ENCODE results near the gene TEKT3.

TEKT3 gene

GRCh38 chr17:15266325-15267125, 74.9 kb downstream of the TEKT3 start:
- DNase-seq (ENCODE audit: low read depth in 2 of 2): no peak

DNA sequence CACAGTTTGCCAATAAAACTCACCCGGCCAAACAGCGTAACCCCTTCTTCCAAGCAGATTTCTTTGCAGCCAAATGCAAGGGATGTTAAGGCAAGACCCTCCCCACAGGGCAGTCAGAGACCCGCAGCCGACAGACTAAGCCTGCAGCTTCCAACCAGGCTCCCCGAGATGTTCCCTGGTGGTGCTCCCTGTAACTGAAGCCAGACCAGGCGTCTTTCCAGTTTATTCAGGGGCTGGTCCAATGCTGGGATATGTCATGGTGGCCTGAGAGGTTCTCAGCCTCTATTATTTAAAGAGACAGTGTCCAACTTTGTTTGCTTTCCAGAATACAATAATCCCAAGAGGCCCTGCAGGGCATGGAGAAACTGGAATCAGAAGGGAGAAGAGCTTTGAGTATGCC, 76.3 kb downstream of the TEKT3 start, which contains the start of gene PMP22:
Gene PMP22 (minus strand): TSS at position 196 of the 400 bp plus-strand sequence. CDS start 4,599 bp downstream, outside the sequence.
- no peak for DNase-seq (ENCODE audit: low read depth in 2 of 2)

- no peak for DNase-seq (ENCODE audit: low read depth in 2 of 2)
Measured at GRCh38 chr17:15264542-15264941, 76.9 kb downstream of the TEKT3 start.

GRCh38 chr17:15263680-15264079, 77.7 kb downstream of the TEKT3 start:
- no peak for DNase-seq (ENCODE audit: low read depth in 2 of 2)

GRCh38 chr17:15263206-15263579, 78.2 kb downstream of the TEKT3 start:
- peak; percentile 49 to 56 for DNase-seq (ENCODE audit: low read depth in 2 of 2)

GRCh38 chr17:15262291-15263205, 78.8 kb downstream of the TEKT3 start:
- DNase-seq (ENCODE audit: low read depth in 2 of 2): peak; percentile 64 to 66

DNA sequence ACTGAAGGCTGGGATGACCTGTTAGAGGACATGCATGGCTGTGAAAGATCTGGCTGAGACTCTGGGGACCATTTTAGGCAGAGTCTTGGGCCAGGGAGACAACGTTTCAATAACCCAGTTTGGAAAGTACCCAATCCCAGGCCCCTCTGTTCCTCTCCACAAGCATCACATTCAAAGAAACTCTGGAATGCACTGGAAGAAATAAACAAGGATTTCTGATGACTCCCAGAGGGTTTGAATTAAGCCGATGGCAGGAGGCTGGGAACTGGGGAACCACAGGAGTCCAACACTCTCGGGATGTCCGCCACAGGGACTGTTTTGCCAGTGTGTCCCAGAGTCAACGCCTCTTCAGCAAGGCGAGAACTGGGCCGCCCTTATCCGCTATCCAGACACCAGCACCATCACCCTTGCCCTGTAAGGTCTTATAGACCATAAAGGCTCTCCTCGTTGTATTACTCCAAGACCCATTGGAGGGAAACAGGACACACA, 79.6 kb downstream of the TEKT3 start:
- no peak for DNase-seq (ENCODE audit: low read depth in 2 of 2)

GRCh38 chr17:15261258-15261801, 80.1 kb downstream of the TEKT3 start:
- DNase-seq (ENCODE audit: low read depth in 2 of 2): no peak

DNA sequence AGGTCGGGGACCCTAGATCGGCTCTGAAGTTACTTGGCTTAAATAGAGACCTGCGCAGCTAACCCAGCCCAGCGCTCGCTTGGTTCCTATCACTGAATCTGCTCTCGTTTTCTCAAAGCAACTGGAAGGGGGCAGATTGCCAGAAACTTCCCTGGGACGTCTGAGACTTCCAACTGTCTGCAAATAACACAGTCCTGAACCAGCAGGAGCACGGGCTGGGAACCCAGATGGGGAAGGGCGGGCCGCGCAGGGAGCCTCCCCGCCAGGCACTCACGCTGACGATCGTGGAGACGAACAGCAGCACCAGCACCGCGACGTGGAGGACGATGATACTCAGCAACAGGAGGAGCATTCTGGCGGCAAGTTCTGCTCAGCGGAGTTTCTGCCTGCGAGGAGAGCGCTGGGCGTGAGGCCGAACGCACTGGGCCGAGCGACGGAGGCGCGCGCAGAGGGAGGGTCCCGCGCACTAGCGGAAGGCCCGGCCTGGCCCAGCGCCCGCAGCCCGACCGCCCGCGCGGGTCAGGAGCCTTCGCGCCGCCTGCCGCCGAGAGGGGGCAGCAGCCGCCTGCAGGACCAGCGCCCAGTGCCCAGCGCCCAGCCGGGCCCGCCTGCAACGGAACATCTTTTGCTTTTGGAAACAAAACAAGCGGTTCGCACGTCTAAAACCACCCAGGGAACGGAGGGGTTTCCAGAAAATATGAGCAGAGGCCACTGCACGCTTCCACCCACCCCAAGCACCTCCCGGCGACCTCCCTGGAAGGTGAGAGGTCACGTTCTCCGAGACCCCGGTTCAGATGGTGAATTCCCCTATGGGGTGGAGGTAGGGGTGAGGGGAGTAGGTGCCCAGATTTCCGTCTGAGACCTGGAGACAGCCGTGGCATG, 80.8 kb downstream of the TEKT3 start:
- DNase-seq (ENCODE audit: low read depth in 2 of 2): peak; percentile 82 to 85

DNA sequence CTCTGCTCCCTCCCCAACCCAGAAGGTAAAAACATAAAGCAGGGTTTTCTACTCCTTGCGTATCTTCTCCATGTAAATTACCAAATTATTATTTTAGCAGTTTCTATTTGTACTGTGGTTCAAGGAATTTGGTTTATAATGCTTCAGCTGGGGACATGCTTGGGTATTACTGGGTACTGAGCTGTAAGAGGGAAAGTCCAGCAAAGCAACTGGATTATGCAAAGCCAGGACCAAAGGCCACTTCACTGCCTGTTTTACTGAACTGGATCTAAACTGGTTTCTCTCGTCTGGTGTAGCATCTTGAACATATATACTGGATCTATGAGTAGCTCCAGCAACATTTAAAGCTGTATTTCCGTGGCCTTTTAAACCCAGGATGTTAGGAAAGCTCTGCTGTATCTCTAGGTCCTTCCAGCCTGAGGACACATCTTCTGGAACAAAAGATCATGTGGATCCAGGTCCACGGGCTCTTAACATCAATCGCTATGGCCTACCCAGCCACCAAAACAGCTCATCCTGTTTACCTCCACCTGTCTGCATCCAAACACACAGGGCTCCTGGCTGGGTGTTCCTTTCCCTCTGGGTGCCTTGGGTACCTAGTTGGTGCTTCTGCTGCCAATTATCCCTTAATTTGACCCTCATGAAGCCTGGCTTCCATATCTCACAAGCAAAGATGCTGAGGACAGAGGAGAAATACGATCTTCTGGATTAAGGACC, 83.4 kb downstream of the TEKT3 start:
- no peak for DNase-seq (ENCODE audit: low read depth in 2 of 2)

DNA sequence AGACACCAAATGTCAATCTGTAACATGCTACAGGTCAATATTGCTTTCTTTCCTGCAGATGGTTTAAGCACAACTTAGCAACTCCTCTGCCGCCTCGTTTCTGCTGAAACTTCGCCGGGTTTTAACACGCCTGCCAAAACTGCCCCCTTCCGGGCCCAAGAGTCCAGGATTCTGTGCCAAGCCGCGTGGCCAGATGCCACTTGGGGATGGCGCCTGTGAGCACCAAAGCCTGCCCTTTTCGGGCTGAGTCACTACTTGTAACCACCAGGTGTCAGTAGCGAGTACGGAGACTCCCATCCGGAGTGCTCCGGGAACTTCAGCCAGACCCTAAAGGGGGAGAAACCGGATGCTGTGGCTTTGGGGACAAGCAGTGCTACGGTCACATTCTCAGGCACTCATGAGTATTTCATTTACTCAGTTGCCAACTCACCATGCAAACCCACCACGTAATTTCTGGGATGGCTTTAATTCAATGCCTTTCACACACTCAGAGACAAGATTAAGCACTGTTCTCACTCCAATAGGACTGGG, 84.1 kb downstream of the TEKT3 start:
- no peak for DNase-seq (ENCODE audit: low read depth in 2 of 2)

- DNase-seq (ENCODE audit: low read depth in 2 of 2): no peak
Measured at GRCh38 chr17:15256689-15257088, 84.7 kb downstream of the TEKT3 start.

DNA sequence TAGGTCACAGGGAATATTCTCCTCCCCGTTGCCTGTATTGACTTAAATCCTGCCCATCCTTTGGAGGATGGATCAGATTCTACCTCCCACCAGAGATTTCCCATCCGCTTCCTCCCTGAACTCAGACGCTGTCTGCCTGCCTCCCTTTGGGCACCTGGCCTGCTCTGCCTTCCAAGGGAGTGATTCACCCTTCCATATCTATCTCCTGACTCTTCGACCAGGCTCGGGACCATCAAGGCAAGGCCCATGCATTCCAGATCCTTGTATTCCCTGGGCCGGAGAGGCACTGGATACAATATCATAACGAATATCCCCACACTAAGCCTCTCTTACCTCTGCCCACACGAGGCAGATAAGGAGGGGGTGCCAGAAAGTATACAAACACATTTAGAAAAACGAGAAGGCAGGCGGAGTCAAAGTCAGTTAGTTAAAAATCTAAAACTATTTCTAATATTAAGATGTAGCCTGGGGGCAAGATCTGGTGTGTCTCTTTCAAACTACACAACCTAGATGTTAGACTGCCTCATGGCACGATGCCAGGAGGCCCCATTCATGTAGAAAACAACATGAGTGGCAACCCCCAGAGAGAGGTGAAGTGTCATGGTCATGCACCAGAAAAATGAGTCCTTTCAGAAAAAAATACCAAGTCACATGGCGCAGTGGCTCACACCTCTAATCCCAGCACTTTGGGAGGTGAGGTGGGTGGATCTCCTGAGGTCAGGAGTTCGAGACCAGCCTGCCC, 85.5 kb downstream of the TEKT3 start:
- no peak for DNase-seq (ENCODE audit: low read depth in 2 of 2)
